Measurements from ENCODE around the gene MYO1F.
A peak's percentile ranks its signal among the peaks of the same experiment; 100 is the strongest.

MYO1F gene

DNA sequence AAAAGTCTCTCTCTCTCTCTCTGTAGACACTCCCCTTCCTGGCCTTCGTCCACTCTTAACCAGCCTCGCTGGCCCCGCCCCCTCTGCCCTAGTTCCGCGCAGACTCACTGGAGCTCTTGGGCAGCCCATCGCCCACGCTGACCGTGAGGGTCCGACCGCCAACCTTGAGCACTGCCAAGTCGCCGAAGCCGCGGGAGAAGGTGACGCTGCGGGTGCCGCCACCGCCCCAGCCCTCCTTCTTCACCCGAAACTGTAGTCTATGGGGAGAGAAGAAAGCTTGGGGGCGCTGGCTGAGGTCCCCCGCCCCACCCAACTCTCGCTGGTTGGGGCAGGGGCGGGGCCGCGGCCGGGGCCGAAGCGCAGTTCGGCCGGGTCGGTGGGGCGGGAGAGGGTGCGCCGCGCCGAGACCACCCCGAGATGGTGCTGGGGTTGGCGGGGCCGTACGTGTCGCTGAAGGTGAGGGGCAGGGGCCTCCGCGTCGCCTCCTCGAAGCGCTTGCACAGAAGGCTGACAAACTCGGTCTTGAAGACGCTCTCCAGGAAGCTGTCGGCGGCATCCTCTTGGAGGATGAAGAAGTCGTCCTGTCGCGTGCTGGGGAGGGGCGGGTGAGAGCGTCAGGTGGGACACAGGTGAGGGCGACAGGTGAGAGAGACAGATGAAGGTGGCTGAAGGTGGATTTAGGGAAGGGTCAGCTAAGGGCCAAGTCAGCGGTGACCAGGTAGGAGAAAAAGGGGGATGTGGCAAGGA, 50.7 kb downstream of the MYO1F start:
- peak overlapping the region; percentile 38 for H3K9ac ChIP-seq
- no peaks in the 10 kb centered on the region for H3K4me1 ChIP-seq
- peak overlapping the region; percentile 89 for H2AFZ ChIP-seq
- no peaks in the 10 kb centered on the region for H3K79me2 ChIP-seq
- H3K36me3 ChIP-seq (ENCODE audit: control insufficient read depth, insufficient read depth, low read length): no peaks in the 10 kb centered on the region
- no peaks in the 10 kb centered on the region for H3K9me3 ChIP-seq (ENCODE audit: control insufficient read depth, low read length)
- H3K4me3 ChIP-seq (ENCODE audit: low read depth, low read length): peak overlapping the region; percentile 96
- no peaks in the 10 kb centered on the region for H3K27me3 ChIP-seq (ENCODE audit: control insufficient read depth, insufficient read depth, low read length)
- H3K27ac ChIP-seq: peak overlapping the region; percentile 90
- peak overlapping the region; percentile 100 for H3K4me2 ChIP-seq (ENCODE audit: low read length)
- TF ChIP-seq, protein P1, sequence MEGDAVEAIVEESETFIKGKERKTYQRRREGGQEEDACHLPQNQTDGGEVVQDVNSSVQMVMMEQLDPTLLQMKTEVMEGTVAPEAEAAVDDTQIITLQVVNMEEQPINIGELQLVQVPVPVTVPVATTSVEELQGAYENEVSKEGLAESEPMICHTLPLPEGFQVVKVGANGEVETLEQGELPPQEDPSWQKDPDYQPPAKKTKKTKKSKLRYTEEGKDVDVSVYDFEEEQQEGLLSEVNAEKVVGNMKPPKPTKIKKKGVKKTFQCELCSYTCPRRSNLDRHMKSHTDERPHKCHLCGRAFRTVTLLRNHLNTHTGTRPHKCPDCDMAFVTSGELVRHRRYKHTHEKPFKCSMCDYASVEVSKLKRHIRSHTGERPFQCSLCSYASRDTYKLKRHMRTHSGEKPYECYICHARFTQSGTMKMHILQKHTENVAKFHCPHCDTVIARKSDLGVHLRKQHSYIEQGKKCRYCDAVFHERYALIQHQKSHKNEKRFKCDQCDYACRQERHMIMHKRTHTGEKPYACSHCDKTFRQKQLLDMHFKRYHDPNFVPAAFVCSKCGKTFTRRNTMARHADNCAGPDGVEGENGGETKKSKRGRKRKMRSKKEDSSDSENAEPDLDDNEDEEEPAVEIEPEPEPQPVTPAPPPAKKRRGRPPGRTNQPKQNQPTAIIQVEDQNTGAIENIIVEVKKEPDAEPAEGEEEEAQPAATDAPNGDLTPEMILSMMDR (IDR thresholded peaks at IDR 0.05): no peak

DNA sequence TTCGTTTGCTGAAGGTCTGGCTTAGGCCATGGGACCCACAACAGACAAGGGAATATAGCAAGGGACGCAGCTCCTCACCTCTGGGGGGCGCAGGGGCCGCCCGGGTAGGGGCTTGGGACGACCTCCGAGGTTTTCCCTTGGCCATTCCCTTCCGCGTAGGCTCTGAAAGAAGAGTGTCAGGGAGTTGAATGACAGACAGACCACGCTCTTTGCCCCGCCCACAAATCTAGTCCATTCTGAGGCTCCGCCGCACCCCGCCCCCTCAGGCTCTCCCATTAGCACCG, 51.9 kb downstream of the MYO1F start:
- Histone ChIP-seq H2AFZ (peak overlapping the region; percentile 89), H3K27ac (peak overlapping the region; percentile 90), H3K36me3 (ENCODE audit: control insufficient read depth, insufficient read depth, low read length) (no peaks in the 10 kb centered on the region), H3K27me3 (ENCODE audit: control insufficient read depth, insufficient read depth, low read length) (no peaks in the 10 kb centered on the region), H3K9ac (no peak overlapping the region), H3K4me2 (ENCODE audit: low read length) (peak overlapping the region; percentile 59), H3K4me1 (no peaks in the 10 kb centered on the region), H3K79me2 (no peaks in the 10 kb centered on the region), H3K4me3 (ENCODE audit: low read depth, low read length) (peak overlapping the region; percentile 96), H3K9me3 (ENCODE audit: control insufficient read depth, low read length) (no peaks in the 10 kb centered on the region)
- TF ChIP-seq, protein P1 (IDR thresholded peaks at IDR 0.05): peak; percentile 20

DNA sequence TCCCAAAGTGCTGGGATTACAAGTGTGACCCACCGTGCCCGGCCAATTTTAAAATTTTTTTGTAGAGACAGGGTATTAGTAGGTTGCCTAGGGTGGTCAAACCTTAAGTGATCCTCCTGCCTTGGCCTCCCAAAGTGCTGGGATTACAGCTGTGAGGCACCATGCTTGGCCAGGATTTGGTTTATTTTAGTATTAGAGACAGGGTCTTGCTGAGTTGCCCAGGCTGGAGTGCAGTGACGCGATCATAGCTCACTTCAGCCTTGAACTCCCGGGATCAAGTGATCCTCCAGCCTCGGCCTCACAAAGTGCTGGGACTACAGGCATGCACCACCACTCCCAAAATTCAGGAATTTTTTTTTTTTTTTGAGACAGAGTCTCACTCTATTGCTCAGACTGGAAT, 57.9 kb downstream of the MYO1F start:
- Histone ChIP-seq H3K4me1 (no peaks in the 10 kb centered on the region), H3K36me3 (ENCODE audit: control insufficient read depth, insufficient read depth, low read length) (no peaks in the 10 kb centered on the region), H3K4me3 (ENCODE audit: low read depth, low read length) (no peak overlapping the region), H2AFZ (no peak overlapping the region), H3K27ac (no peak overlapping the region), H3K79me2 (no peaks in the 10 kb centered on the region), H3K4me2 (ENCODE audit: low read length) (no peak overlapping the region), H3K9ac (no peak overlapping the region), H3K9me3 (ENCODE audit: control insufficient read depth, low read length) (no peaks in the 10 kb centered on the region), H3K27me3 (ENCODE audit: control insufficient read depth, insufficient read depth, low read length) (no peaks in the 10 kb centered on the region)
- TF ChIP-seq, protein P1 (IDR thresholded peaks at IDR 0.05): no peak

DNA sequence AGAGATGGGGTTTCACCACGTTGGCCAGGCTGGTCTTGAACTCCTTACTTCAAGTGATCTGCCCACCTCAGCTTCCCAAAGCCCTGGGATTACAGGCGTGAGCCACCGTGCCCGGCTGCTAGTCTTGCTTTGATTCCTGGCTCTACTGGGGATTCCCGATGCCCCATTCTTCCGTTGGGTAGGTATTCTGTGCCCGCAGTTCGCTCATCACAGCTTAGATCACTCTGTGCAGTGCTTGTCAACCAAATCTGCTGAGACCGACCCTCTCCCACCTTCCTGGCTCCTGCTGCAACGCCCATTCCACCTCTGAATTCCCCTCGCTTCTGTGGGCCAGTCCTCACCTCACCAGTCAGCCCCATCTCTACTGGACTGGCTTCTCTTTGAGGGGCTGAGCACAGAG, 58.7 kb downstream of the MYO1F start:
- Histone ChIP-seq H3K4me2 (ENCODE audit: low read length) (no peak overlapping the region), H3K4me1 (no peaks in the 10 kb centered on the region), H3K79me2 (no peaks in the 10 kb centered on the region), H3K9ac (no peak overlapping the region), H3K4me3 (ENCODE audit: low read depth, low read length) (no peak overlapping the region), H3K9me3 (ENCODE audit: control insufficient read depth, low read length) (no peaks in the 10 kb centered on the region), H2AFZ (no peak overlapping the region), H3K27me3 (ENCODE audit: control insufficient read depth, insufficient read depth, low read length) (no peaks in the 10 kb centered on the region), H3K27ac (no peak overlapping the region), H3K36me3 (ENCODE audit: control insufficient read depth, insufficient read depth, low read length) (no peaks in the 10 kb centered on the region)
- TF ChIP-seq, protein P1 (IDR thresholded peaks at IDR 0.05): no peak

Data from parathyroid adenoma (tissue), 2 donors.